Central memory CD8-positive, alpha-beta T cell (primary cell): ENCODE results near the gene SYTL3.

Experiments
- ATAC-seq: fragments of 150-1000 bp; cut with Tn5 transposase; replicated peaks from 2 replicates; pipeline ENCODE4 v1.10.0; 2022; ENCODE audit warnings: mild to moderate bottlenecking, moderate FRiP score, moderate number of reproducible peaks; ENCODE audit not compliant: poor library complexity, severe bottlenecking; ENCODE audit errors: extremely low read depth
- DNase-seq, 2 donors: peaks; one replicate each; pipeline ENCODE4 v3.0.0; 2021; ENCODE audit warnings: low spot score in 2 of 2
- H3K27ac Mint-ChIP-seq: one replicate; pipeline ENCODE4 v1.8.0; 2022; ENCODE audit warnings: low read depth, mild to moderate bottlenecking, moderate library complexity, mixed read lengths
- H3K27me3 Mint-ChIP-seq: one replicate; pipeline ENCODE4 v1.8.0; 2022; ENCODE audit warnings: mixed read lengths
- H3K36me3 Mint-ChIP-seq: one replicate; pipeline ENCODE4 v1.8.0; 2022; ENCODE audit warnings: mild to moderate bottlenecking, moderate library complexity, mixed read lengths; ENCODE audit not compliant: insufficient read depth
- H3K4me1 Mint-ChIP-seq: one replicate; pipeline ENCODE4 v1.8.0; 2022; ENCODE audit warnings: mixed read lengths
- H3K4me3 Mint-ChIP-seq: one replicate; pipeline ENCODE4 v1.8.0; 2022; ENCODE audit warnings: mild to moderate bottlenecking, moderate library complexity, mixed read lengths
- H3K9me3 Mint-ChIP-seq: one replicate; pipeline ENCODE4 v1.8.0; 2022; ENCODE audit warnings: mixed read lengths

Gene SYTL3

GRCh38 chr6:158808941-158809678, 159.3 kb downstream of the SYTL3 start:
- H3K4me1 Mint-ChIP-seq = peaks cover 92% of the 10 kb centered on the region
- peak overlapping the region; percentile 93 for H3K27ac Mint-ChIP-seq
- peaks cover 65% of the 10 kb centered on the region for H3K36me3 Mint-ChIP-seq
- H3K9me3 Mint-ChIP-seq = no peaks in the 10 kb centered on the region
- DNase-seq = peak in 1 of 2 donors; percentile 68
- no peaks in the 10 kb centered on the region for H3K27me3 Mint-ChIP-seq
- peak; percentile 76 for ATAC-seq
- H3K4me3 Mint-ChIP-seq = peak overlapping the region; percentile 62

- no peaks in the 10 kb centered on the region for H3K9me3 Mint-ChIP-seq
- ATAC-seq (no peak), DNase-seq (no peak)
- H3K36me3 Mint-ChIP-seq = peaks cover 75% of the 10 kb centered on the region
- no peaks in the 10 kb centered on the region for H3K27me3 Mint-ChIP-seq
- peak overlapping the region; percentile 93 for H3K27ac Mint-ChIP-seq
- peaks cover 92% of the 10 kb centered on the region for H3K4me1 Mint-ChIP-seq
- peak overlapping the region; percentile 62 for H3K4me3 Mint-ChIP-seq
Observed at GRCh38 chr6:158810155-158811095, 160.6 kb downstream of the SYTL3 start.

- ATAC-seq = no peak
- peaks cover 76% of the 10 kb centered on the region for H3K36me3 Mint-ChIP-seq
- peak overlapping the region; percentile 98 for H3K4me3 Mint-ChIP-seq
- peaks cover 91% of the 10 kb centered on the region for H3K4me1 Mint-ChIP-seq
- H3K9me3 Mint-ChIP-seq = no peaks in the 10 kb centered on the region
- no peaks in the 10 kb centered on the region for H3K27me3 Mint-ChIP-seq
- DNase-seq = no peak
- peak overlapping the region; percentile 98 for H3K27ac Mint-ChIP-seq
Observed at GRCh38 chr6:158812611-158813010, 162.8 kb downstream of the SYTL3 start.

- Mint-ChIP-seq H3K4me1 (peaks cover 91% of the 10 kb centered on the region), H3K36me3 (peaks cover 76% of the 10 kb centered on the region), H3K27ac (peak overlapping the region; percentile 98), H3K9me3 (no peaks in the 10 kb centered on the region), H3K4me3 (peak overlapping the region; percentile 98), H3K27me3 (no peaks in the 10 kb centered on the region)
- DNase-seq (no peak), ATAC-seq (no peak)
Observed at GRCh38 chr6:158813032-158813431, 163.2 kb downstream of the SYTL3 start.
